Fibroblast of skin of right biceps (primary cell): ENCODE results near the gene CEP78.
A peak's percentile ranks its signal among the peaks of the same experiment; 100 is the strongest.

Source experiments
- DNase-seq: peaks from one replicate; pipeline ENCODE4 v3.0.0-alpha.2; 2013

The CEP78 gene

DNA sequence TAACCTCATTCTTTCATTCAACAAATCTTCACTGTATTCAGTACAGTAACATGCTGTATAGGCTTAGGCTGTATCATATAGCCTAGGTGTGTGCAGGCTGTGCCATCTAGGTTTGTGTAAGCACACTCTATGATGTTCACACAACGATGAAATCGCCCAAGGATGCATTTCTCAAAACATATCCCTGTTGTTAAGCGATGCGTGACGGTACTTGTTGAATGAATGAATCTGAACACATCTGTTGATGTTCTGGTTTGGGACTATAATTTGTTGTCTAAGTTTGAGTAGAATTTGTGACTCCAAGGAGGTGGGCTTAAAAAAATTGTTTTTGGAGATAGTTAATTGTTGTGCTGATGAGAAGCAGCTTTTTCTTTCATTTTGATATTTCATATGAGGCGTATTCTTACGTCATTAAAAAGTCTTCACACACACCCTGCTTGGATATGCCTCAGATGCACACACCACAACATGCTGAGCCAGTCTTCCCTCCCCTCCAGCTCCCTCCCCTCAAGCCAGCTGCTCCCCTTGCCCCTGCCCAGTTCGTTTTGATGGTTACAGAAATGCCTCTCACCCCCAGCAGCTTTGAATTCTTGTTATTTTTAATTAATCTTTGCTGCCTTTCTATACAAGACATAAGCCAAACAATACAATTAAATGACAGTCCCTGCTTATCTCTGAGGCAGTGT is 55.5 kb downstream of the CEP78 start:
- no peak for DNase-seq

DNA sequence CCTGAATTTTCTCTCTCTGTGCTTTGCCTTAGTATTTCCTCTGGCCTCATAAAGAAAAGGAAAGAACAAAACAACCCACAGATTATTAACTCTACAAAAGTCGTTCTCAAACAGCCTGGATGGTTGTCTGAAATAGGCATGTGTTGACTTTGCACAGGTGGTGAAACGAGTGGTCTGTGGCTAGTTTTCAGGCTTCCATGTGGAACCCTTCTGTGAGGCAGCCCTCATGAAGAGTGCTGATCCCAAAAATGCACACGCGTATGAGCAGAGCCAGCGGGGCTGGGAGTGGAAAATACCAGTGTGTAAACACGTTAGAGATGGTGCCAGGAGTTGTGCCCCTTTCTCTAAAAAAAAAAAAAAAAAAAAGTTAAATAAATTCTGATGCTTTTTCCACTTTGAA is 56.2 kb downstream of the CEP78 start:
- no peak for DNase-seq

DNA sequence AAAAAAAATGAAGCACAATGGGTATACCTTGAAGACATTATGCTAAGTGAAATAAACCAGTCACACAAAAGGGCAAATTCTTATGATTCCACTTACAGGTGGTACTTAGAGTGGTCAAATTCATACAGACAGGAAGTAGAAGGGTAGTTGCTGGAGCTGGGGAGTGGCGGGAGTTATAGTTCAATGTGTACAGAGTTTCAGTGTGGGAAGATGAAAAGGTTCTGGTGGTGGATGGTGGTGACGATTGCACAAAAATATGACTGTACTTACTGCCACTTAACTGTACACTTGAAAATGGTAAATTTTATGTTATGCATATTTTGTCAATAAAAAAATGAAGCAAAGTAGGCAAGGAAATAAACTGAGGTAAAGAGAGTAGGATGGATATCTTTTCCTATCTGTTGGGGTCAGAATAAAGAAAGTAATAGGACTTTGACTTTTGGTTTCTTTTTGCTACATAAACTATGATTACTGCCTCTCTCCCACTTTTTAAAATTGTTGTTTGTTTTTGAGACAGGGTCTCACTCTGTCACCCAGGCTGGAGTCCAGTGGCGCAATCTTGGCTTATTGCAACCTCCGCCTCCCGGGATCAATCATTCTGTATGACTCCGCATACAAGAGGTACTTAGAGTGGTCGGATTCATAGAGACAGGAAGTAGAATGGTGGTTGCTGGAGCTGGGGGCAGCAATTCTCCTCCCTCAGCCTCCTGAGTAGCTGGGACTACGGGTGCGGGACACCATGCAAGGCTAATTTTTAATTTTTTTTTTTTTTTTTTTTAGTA is 57.0 kb downstream of the CEP78 start:
- no peak for DNase-seq

DNA sequence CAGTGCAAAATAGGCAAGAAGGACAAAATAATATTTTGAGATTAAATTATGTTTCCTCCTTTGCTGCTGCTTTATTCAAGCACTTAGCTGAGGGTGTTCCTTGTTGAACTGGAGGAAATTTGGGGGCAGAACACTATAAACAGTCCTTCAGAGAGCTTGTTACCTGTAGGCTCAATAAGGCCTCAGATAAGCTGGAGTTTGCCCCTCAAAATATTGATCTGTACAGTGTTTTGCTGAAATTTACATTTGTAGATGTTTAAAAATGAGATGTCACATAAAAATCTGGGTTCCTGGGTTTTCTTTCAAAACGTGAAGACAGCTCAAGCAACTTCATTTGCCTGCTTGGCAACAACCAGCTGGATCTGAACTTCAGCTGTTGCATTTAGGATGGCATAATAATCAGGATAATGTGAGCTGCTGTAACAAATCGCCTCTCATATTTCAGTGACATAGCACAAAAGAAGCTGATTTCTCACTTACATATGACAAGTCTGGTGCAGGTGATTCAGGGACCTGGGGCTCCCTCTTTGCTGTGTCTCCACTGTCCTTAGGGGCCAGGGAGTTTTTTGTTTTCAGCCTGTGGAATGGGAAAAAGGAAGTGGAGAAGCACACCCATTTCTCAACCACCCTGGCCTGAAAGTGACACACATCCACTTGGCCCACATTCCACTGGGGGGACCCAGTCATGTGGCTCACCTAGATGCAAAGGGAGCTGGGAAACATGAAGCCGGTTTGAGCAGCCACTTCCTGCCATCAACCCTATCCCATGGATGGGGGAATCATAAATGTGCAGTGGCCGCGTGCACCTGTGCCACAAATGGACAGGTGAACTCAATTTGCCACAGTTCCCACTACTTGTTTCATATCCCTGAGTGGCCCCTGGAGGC is 58.7 kb downstream of the CEP78 start:
- DNase-seq: no peak

DNA sequence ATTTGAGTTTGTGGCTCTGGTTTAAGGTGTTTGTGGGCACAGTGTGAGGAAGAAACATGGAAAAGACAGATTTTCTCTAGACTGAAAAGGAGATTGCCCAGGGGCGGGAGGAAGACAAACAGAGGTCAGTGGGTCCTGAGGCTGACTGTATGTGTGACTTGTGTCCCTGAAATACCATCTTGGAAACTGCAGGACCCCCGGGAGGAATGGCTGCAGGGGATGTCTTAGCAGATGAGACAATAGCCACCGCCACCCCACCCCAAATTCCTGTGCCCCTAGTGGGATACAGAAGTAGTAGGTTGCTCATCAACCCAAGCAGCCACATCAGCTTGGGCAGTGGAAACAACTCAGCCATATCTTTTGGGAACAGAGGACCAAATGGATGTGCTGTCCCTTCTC is 59.3 kb downstream of the CEP78 start:
- no peak for DNase-seq

DNA sequence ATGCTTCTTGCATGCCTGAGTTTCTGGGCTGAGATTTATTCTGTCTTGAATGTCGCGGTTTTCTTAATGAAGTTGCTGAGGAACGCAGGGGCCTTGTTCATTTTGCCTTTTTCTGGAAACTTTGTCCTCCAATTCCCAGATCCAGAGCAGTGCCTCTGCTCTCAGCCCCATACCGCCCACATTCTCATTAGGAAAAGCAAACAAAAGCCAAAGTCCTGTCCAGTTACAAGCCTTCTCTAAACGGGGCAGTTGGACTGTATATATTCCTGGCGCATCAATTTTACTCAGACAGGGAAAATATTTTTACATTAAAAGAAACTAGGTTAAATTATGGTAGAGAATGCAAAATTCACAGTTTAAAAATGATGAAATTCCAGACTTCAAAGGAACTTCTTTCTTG is 59.9 kb downstream of the CEP78 start:
- DNase-seq: no peak

DNA sequence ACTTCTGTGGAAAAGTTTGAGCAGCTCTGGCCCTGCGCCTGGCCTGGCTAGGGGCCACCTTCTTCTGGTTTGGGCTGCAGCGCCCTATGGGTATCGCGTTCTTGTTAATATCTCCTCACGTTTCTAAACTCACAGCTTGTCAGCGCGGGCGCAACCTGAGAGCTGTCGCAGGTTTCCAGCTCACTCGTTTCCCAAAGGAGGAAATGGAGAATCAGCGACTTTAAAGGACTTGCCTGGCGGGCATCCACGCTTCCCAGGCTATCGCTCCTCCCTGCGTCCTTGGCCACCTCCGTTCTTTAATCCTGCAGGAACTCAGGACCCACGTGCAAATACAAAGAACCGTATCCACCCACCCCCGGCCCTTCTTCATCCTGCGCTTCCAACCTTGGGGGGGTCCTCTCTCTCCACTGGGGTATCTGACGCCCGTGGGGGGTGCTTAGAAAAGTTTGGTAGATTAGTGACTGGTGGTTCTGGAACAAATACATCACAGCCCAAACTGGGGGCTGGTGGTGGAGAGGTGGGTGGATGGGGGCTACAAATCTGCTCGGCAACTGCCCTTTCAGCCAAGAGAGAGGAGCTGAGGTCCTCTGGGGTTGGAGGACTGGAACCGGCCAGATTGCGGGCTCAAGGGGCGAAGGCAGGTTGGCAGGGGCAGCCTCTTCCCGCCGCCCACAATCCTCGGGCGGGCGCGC is 60.5 kb downstream of the CEP78 start:
- peak; percentile 68 for DNase-seq

DNA sequence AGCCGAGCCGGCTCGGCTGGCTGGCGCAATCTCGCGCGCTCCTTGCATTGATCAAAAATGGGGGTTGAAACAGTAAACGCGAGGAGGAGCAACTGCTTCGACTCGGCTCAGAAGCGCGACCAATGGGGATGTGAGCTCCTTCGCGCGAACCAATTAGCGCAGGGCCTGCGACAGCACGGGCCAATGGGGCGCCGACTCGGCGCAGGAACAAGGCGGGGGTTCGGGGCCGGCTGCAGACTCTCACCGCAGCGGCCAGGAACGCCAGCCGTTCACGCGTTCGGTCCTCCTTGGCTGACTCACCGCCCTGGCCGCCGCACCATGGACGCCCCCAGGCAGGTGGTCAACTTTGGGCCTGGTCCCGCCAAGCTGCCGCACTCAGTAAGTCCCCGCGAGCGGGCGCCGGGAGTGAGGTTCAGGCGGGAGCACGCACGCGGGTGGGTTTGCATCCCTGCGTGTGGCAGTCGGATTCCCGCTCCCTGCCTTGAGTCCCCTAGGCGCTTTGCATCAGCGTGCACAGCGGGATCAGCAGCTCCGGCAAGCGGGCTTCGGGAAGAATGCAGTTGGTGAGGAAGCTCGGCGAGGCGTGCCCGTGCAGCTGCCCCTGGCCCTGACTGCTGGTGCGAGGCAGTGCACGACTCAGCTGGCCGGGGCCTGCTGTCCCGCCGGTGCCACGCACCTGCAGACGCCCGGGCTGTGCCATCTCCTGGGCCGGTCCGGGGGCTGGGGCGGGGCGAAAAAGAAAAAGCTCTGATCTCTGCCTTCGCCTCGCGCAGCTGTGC is 61.2 kb downstream of the CEP78 start, which contains the start of gene PSAT1:
Gene PSAT1 (plus strand): TSS at position 233 of the 779 bp plus-strand sequence. CDS start 86 bp downstream, at position 319.
- DNase-seq: peak; percentile 99

DNA sequence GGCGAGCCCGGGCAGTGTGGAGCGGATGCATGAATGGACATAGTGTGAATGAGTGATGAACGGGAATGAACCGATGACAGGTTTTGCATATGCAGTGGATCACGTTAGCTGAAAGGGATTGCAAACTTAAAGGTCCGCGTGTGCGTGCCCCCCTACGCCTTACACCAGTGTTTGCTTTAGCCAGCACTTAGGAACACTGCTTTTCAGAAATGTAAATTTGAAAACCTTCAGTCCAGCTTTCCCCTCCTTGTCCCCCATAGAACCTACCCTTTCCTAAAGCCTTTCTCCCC is 61.7 kb downstream of the CEP78 start:
- peak; percentile 56 for DNase-seq

DNA sequence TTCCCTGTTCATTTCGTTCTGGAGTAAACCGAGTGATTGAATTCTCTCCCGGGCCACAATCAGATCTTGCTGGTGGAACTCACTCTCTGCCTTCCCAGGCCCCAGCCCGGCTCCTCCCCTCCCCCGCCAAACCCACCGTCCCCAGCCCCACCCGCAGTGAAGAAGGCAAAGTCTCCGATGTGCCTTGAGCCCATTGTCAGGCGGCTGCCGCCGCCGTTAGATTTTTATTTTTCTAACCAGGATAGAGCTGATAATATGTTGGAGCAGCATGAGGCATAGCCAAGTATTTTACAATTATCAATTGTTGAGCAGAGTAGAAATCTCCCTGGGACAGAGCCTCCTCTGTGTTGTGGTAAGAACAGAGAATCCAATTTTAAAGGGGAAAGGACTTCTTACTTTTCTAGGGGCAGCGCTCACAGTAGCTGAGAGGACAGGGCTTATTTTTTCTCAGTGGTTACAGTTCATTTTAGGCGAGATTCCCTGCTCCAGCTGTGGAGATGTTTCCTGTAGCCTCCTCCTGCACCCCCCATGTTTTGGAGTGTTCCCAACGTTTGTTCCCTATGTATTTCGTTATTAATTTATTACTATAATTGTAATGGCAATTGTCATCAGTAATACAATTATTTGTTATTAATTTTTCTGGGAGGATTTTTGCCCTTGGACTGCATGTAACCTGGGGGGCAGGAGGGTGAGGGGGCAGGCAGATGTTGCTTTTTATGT is 62.3 kb downstream of the CEP78 start:
- DNase-seq: no peak

DNA sequence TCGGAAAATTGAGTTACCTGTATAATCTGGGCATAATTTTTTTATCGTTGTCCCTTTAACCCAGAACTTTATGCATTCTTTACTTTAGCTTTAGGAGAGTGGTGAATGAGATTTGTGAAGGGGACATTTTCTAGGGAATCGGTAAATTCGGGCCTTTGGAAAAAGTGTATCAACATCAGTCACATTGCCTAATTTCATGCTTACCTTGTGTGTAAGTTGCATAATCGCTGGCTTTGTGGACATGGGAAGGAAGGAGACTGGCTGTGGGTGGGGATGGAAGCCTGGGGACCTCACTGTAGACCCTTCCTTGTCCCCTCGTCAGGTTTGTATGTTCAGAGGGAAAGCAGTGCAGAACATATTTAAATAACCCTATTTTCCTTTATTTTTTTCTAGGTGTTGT is 64.3 kb downstream of the CEP78 start:
- no peak for DNase-seq

DNA sequence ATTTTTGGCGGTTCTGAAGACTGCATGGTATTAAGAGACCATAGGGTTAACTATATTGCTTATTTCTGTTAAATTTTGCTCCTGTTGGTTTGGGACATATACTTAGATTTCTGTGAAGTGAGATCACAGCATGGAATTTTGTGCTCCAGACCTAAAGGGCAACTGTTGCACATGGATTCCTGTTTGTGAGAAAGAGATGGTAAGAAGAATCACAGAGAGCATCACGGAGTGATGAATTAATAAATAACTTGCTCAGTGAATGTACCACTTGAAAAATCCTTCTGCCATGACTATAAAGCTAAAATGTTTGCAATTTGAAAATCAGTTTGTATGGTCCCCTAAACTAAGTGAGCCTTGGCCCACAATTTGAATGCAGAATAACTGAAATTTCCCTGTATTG is 65.6 kb downstream of the CEP78 start:
- DNase-seq: no peak

DNA sequence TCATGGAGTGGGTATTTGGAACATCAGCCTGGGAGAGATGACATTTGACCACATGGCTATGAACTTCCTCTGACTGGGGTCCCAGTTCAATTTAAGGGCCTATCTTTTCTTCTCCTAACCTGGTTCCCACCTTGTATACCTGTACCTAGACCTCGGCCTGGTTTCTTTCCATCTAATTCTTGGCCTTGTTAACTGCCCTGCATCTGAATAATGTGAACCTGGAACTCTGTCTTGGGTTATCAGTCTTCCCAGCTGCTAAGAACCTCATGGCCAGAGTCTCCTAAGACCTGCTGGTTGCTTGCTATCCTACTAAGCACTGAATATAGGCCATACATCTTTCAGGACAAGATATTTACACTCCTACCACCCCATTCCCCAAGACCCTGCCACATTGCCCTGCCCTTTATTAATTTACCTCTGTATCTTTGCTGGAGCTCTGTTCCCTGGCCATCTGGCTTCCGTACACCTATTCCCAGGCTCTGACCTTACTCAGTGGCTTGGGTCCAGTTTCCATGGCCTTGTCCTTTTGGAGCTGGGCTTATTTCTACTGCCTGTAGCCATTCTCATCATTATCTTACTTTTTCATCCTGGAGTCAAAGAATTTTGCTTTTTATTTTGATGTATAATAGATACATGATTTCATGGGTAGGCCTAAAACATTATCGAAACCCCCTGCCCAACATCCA is 67.6 kb downstream of the CEP78 start:
- DNase-seq: no peak

DNA sequence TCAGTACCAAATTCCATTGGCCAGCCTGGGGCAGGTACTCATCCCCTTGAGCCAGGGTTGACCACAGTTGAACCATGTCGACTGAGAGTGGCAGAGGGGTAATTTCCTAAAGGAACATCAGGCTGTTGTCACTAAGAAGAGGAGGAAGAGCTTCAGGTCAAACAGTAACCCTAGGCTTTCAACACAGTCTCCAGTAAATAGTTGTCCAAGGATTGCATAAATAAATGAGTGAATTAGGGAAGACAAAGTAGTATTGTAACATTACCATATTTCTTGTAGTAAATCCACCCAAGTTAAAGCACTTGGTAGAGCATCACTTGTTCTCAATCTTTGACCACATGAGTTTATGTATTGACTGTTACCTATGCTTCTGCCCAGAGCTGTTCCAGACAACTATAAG is 68.5 kb downstream of the CEP78 start:
- no peak for DNase-seq

DNA sequence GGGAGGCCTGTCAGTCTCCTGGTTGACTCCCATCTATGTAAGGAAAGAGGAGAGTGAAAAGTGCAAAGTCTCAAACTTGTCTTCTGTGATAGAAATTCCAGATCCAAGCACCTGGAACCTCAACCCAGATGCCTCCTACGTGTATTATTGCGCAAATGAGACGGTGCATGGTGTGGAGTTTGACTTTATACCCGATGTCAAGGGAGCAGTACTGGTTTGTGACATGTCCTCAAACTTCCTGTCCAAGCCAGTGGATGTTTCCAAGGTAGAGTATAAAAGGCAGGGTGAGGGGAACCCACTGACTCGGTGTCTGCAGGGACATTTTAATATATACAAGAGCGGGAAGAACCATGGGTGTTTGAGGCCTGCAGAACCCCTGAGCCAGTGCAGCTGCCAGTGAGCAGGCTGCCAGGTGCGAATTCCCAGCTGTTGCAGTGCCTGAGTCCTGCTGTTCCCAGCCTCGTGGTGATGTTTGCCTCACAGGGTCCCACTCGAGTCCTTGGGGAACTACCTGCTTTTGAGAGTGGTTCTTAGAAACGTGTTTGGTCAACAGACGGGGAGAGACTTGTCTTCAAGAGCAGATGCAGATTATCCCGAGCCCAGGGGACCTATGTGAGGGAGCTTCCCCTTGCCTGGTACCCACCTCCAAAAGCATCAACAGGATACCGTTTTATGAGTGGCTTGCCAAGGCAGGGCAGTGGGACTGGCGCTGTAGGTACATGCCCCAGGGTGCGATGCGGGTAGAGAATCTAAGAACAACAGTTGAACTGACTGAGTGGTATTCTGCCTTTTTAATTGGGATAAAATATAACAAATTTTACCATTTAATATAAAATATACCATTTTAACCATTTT is 70.6 kb downstream of the CEP78 start:
- no peak for DNase-seq

DNA sequence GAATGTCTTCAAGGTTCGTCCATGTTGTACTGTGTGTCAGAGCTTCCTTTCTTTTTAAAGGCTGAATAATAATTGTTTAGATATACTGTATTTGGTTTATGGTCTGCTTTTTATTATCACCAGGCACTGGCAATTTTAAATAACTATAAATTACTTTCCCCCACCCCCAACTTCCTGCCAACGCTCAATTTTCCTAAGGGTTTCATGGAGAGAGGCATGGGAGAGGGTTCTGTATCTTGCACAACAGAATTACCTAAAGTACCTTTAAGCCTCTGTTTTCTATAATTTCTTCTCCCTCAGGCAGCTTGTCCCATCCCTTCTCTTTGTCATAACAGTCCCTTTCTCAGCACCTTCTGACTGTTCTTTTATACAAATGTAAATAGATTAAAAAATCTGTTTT is 71.5 kb downstream of the CEP78 start:
- DNase-seq: no peak

DNA sequence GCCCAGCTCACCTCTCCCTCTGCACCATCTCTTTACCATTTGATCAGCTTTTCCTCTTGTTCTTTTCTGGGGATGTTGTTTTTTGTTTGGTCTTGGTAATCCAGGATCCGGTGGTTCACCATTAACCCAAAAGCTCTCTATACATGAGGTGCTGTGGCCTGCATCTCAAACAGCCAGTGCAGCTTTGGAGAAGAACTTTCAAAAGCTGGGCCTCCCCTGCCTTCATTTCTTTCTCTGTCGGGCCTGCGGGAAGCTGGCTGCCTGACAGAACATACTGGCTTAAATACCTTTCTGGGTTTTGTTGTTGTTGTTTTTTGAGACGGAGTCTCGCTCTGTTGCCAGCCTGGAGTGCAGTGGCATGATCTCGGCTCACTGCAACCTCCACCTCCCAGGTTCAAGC is 73.2 kb downstream of the CEP78 start:
- no peak for DNase-seq

DNA sequence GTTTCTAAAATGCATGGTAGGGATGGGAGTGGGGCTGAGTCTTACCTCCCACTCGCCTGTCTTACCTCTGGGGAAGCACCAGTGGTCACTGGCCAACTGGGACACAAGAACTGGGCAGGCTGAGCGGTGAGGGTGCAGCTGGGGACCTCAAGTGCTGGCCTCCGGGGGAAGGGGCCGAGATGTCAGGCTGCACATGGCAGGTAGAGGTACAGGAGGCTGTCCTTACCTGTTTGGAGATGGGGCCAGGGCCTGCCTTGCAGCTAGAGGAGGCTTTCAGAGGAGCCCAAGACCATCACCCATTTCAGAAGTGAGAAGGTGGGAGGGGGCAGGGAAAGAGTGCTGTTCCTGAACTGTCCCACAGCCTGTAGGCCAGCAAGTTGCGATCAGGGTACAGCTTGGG is 75.2 kb downstream of the CEP78 start:
- DNase-seq: no peak

DNA sequence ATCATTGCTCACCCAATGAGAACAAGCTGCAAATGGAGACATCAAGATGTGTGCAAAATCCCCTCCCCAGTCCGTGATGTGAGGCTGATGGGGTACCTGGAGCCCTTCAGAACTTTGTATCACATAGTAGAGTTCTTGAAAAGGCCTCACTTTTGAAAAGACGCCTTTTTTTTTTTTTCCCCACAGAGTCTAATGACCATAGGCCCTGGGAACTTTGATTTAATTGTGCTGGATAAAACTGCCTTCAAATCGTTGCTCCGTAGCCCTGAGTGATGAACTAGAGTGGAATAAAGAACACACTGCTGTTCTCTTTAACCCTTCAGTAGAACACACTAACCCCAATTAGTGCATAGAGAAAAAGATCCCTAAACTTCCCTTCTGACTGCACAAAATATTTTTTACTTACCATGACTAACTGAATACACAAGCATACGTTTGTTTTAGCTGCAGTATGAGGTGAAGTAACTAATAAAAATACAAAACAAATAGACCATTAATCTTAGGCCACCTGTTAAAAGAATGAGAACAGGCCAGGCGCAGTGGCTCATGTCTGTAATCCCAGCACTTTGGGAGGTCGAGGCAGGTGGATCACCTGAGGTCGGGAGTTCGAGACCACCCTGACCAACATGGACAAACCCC is 76.1 kb downstream of the CEP78 start:
- no peak for DNase-seq

DNA sequence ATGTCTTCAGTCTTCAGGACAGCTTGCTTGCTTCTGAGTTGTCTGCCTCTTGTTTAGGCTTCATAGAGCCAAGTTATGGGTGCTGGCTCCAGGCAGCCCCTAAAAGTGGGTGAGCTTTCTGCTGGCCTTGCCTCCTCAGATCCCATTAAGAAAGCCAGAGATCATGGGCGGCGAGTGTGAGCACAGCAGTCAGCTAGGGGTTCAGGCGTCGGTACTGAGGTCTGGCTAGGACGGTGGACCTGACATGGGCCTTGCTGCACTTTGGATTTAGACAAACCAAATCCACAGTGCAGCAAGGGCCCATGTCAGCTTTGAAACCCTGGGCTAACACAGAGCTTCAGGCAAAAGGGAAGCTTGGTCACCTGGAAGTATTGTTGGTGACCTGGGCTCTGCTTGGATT is 78.7 kb downstream of the CEP78 start:
- no peak for DNase-seq
